B cell (primary cell): ENCODE results near the gene TIFAB. TPM values are rescaled to one million over a fixed set of nuclear protein-coding genes. Genes with fewer than 3 reads are reported as not detected.
A peak's percentile ranks its signal among the peaks of the same experiment; 100 is the strongest.

Source experiments
- ATAC-seq: fragments of 200-7000 bp; cut with Tn5 transposase; one replicate; pipeline ENCODE4 v1.10.0; 2021; ENCODE audit warnings: low read depth, mild to moderate bottlenecking, moderate number of reproducible peaks, moderate library complexity
- CTCF ChIA-PET: fragments of 350-600 bp; sonication (Branson Sonifier 250); formaldehyde crosslinking; loops from one replicate; lab custom pipeline; 2021; ENCODE audit warnings: antibody characterized with exemption, inconsistent platforms; lab: Charles Lee
- POLR2A ChIA-PET: fragments of 350-600 bp; sonication (Branson Sonifier 250); formaldehyde crosslinking; loops from one replicate; lab custom pipeline; 2021; ENCODE audit warnings: antibody characterized with exemption; lab: Charles Lee
- DNase-seq: peaks from one replicate; pipeline ENCODE4 v3.0.0; 2013
- H2AFZ ChIP-seq: 2 replicates; pipeline ENCODE4 v1.6.1; 2012; ENCODE audit warnings: mild to moderate bottlenecking, low read depth, low read length; ENCODE audit not compliant: insufficient read depth, poor library complexity, severe bottlenecking
- H3K27ac ChIP-seq, 2 donors: 1 replicate in 1 of 2; 2 replicates in 1 of 2; pipeline ENCODE4 v1.5.1; 2012 to 2013; ENCODE audit warnings: low read length in 2 of 2, mild to moderate bottlenecking in 2 of 2, moderate library complexity in 1 of 2
- H3K27me3 ChIP-seq, 4 experiments: fragments of 200-600 bp in 1 of 4; sonication (generic) in 1 of 4; replicated peaks in 1 of 4; 1 replicate in 2 of 4; 2 replicates in 2 of 4; pipeline versions ENCODE4 v1.6.1 to v1.7.0; 2013 to 2016; ENCODE audit warnings: low read length in 3 of 4, mild to moderate bottlenecking in 2 of 4, mixed read lengths in 1 of 4, moderate library complexity in 1 of 4; ENCODE audit not compliant: insufficient read depth in 4 of 4, control insufficient read depth in 3 of 4; ENCODE audit errors: control extremely low read depth in 1 of 4
- H3K36me3 ChIP-seq, 2 experiments: replicated peaks in 1 of 2; 1 replicate in 1 of 2; 2 replicates in 1 of 2; pipeline versions ENCODE4 v1.6.1 to v1.7.1; 2013; ENCODE audit warnings: low read length in 1 of 2; ENCODE audit not compliant: insufficient read depth in 2 of 2, control insufficient read depth in 1 of 2; ENCODE audit errors: control extremely low read depth in 1 of 2, extremely low read depth in 1 of 2
- H3K4me1 ChIP-seq, 2 donors: fragments of 200-600 bp in 1 of 2; sonication (generic) in 1 of 2; 1 replicate in 1 of 2; 2 replicates in 1 of 2; pipeline versions ENCODE4 v1.5.1 to v1.6.1; 2013 to 2017; ENCODE audit warnings: low read length in 2 of 2; ENCODE audit not compliant: control insufficient read depth in 2 of 2, insufficient read depth in 2 of 2
- H3K4me2 ChIP-seq: replicated peaks from 2 replicates; pipeline ENCODE3; 2012; ENCODE audit warnings: mild to moderate bottlenecking, low read depth, low read length; ENCODE audit not compliant: poor library complexity, severe bottlenecking
- H3K4me3 ChIP-seq, 5 experiments: fragments of 200-600 bp in 1 of 5; sonication (generic) in 1 of 5; 1 replicate in 3 of 5; 2 replicates in 2 of 5; pipeline versions ENCODE4 v1.5.1 to v1.7.0; 2011 to 2016; ENCODE audit warnings: low read length in 4 of 5, mild to moderate bottlenecking in 4 of 5, low read depth in 2 of 5, control low read depth in 1 of 5, moderate library complexity in 1 of 5; ENCODE audit not compliant: insufficient read depth in 1 of 5; ENCODE audit errors: control extremely low read depth in 1 of 5, extremely low read depth in 1 of 5
- H3K79me2 ChIP-seq: fragments of 200-600 bp; sonication (generic); one replicate; pipeline ENCODE4 v1.6.0; 2016; ENCODE audit warnings: low read length; ENCODE audit not compliant: control insufficient read depth, insufficient read depth
- H3K9ac ChIP-seq: fragments of 200-600 bp; sonication (generic); 2 replicates; pipeline ENCODE4 v1.6.1; 2017; ENCODE audit warnings: mild to moderate bottlenecking, low read length, moderate library complexity
- H3K9me3 ChIP-seq, 3 donors: one replicate each; pipeline versions ENCODE4 v1.6.1 to v1.7.1; 2013; ENCODE audit warnings: low read length in 2 of 3; ENCODE audit not compliant: control insufficient read depth in 2 of 3, insufficient read depth in 1 of 3; ENCODE audit errors: control extremely low read depth in 1 of 3
- H4K20me1 ChIP-seq: 2 replicates; pipeline ENCODE4 v1.6.0; 2012; ENCODE audit warnings: mild to moderate bottlenecking, low read length; ENCODE audit not compliant: insufficient read depth, control insufficient read depth, poor library complexity, severe bottlenecking
- H3K27ac Mint-ChIP-seq: one replicate; pipeline ENCODE4 v1.8.0; 2021; ENCODE audit warnings: mixed read lengths
- H3K27me3 Mint-ChIP-seq: one replicate; pipeline ENCODE4 v1.8.0; 2021; ENCODE audit warnings: mixed read lengths
- H3K4me1 Mint-ChIP-seq: one replicate; pipeline ENCODE4 v1.8.0; 2021; ENCODE audit warnings: mixed read lengths
- H3K4me3 Mint-ChIP-seq: one replicate; pipeline ENCODE4 v1.8.0; 2021; ENCODE audit warnings: mixed read lengths
- H3K9me3 Mint-ChIP-seq: one replicate; pipeline ENCODE4 v1.8.0; 2022; ENCODE audit warnings: mixed read lengths; ENCODE audit not compliant: insufficient read depth
- EZH2 ChIP-seq: IDR thresholded peaks from 2 replicates; pipeline ENCODE4 v1.6.1; 2012; ENCODE audit warnings: borderline replicate concordance, low read depth, mild to moderate bottlenecking, moderate library complexity, low read length; ENCODE audit not compliant: insufficient read depth, poor library complexity, severe bottlenecking
- WGBS: methylation state at CpG from one replicate; pipeline ENCODE4 v1.1.5; 2013; ENCODE audit warnings: missing lambda C conversion rate; ENCODE audit not compliant: insufficient coverage; 5-methylcytosine and 5-hydroxymethylcytosine counted together
- intact Hi-C: fragments of 100-400 bp; cut with micrococcal nuclease; formaldehyde crosslinking; loops from one replicate; pipeline ENCODE4 v1.10.0; 2022
- polyA plus RNA-seq: library from polyadenylated mRNA; depleted of rRNA; stranded (reverse); fragments of >200 nt; gene quantifications from 2 replicates; pipeline ENCODE4 v1.2.3, GENCODE V29; 2012
- total RNA-seq, 2 donors: library from RNA; stranded (reverse); fragments of 120-200 nt in 1 of 2; gene quantifications; 1 replicate in 1 of 2; 2 replicates in 1 of 2; pipeline versions ENCODE4 v1.2.3 to v1.2.4, GENCODE V29; 2013 to 2022
- TF ChIP-seq, protein P1 (sequence below): fragments of 200-600 bp; IDR thresholded peaks from one replicate; pipeline ENCODE4 v1.8.0; 2022; ENCODE audit warnings: antibody characterized with exemption, mild to moderate bottlenecking

The TIFAB gene
- total and polyA plus RNA-seq, 2 donors (not counting 1 experiment from before 2014, with no cell fraction given): not detected

DNA sequence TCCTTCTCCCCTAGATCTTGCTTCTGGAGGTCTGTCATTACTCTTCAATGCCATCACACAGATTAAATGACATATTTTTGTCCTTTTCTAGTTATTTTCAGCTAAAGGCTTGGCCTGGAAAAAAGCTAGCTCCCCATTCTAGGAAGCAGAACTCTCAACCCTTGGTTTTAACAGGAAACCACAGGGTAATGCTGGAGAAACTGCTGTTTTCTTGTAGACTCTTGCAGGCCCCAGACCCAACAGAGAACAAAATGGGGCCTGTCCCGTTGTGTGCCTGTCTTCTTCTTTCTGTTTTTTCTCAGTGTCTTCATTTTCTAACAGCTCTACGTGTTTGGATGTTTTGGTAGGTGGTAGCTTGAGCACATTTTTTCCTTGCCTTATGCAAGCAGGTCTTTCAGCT lies 26.5 kb downstream of the TIFAB start:
- Mint-ChIP-seq H3K4me1 (no peaks in the 10 kb centered on the region), H3K9me3 (peaks cover 6% of the 10 kb centered on the region), H3K4me3 (no peak overlapping the region), H3K27ac (no peak overlapping the region), H3K27me3 (peaks cover 44% of the 10 kb centered on the region)
- H3K4me1 ChIP-seq: no peaks in the 10 kb centered on the region
- no peaks in the 10 kb centered on the region for H3K36me3 ChIP-seq
- no peak overlapping the region for H3K9ac ChIP-seq
- H3K9me3 ChIP-seq: peaks cover 0 to 9% (median 0%) of the 10 kb centered on the region in 3 donors
- H4K20me1 ChIP-seq: no peaks in the 10 kb centered on the region
- H2AFZ ChIP-seq: peak overlapping the region; percentile 24
- no peak overlapping the region for H3K4me2 ChIP-seq
- DNase-seq (no peak), ATAC-seq (no peak)
- no peak overlapping the region for H3K4me3 ChIP-seq
- intact Hi-C loops: no loop called here
- no peaks in the 10 kb centered on the region for H3K79me2 ChIP-seq
- ChIA-PET POLR2A (no interaction called here), CTCF (interaction anchor here (0.7 to 1.7 kb wide), 9 partner anchors 9 to 234 kb away, joined by 3 to 6 read pairs (median 3); no protein-coding TSS in a partner anchor)
- no peak overlapping the region for H3K27ac ChIP-seq
- peaks cover 0 to 3% (median 1%) of the 10 kb centered on the region in 4 experiments for H3K27me3 ChIP-seq
- WGBS: 0% methylated on average over 1 of the region's 2 CpGs
- TF ChIP-seq EZH2: no peak
- TF ChIP-seq, protein P1, sequence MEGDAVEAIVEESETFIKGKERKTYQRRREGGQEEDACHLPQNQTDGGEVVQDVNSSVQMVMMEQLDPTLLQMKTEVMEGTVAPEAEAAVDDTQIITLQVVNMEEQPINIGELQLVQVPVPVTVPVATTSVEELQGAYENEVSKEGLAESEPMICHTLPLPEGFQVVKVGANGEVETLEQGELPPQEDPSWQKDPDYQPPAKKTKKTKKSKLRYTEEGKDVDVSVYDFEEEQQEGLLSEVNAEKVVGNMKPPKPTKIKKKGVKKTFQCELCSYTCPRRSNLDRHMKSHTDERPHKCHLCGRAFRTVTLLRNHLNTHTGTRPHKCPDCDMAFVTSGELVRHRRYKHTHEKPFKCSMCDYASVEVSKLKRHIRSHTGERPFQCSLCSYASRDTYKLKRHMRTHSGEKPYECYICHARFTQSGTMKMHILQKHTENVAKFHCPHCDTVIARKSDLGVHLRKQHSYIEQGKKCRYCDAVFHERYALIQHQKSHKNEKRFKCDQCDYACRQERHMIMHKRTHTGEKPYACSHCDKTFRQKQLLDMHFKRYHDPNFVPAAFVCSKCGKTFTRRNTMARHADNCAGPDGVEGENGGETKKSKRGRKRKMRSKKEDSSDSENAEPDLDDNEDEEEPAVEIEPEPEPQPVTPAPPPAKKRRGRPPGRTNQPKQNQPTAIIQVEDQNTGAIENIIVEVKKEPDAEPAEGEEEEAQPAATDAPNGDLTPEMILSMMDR: no peak

DNA sequence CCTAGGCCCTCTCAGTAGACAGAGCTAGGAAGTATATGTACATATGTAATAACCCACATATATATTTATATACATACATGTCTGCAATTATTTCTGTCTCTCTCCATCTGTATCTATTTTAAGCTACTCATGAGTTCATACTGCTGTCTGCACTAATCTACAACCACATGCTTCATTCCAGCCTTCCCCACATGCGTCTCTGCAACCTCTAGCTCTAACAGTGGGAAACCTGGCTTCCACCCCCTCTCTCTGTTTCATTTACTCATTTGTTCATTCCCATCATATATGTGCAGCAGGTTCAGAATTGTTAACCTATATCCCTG lies 28.3 kb downstream of the TIFAB start:
- no peak overlapping the region for H3K4me2 ChIP-seq
- ATAC-seq (no peak), DNase-seq (no peak)
- no peaks in the 10 kb centered on the region for H3K79me2 ChIP-seq
- H3K4me1 ChIP-seq: no peaks in the 10 kb centered on the region
- H3K27me3 ChIP-seq: peaks cover 0 to 6% (median 3%) of the 10 kb centered on the region in 4 experiments
- intact Hi-C loops: no loop called here
- no peak overlapping the region for H3K4me3 ChIP-seq
- Mint-ChIP-seq H3K4me1 (no peaks in the 10 kb centered on the region), H3K27me3 (peaks cover 49% of the 10 kb centered on the region), H3K27ac (no peak overlapping the region), H3K4me3 (no peak overlapping the region), H3K9me3 (peaks cover 12% of the 10 kb centered on the region)
- ChIA-PET POLR2A (no interaction called here), CTCF (interaction anchor here (1.1 to 1.4 kb wide), 3 partner anchors 15 to 143 kb away, joined by 3 to 6 read pairs (median 4); no protein-coding TSS in a partner anchor)
- H4K20me1 ChIP-seq: no peaks in the 10 kb centered on the region
- H3K9me3 ChIP-seq: peaks cover 0 to 10% (median 6%) of the 10 kb centered on the region in 3 donors
- no peak overlapping the region for H3K9ac ChIP-seq
- WGBS: 25% methylated on average over 1 of the region's 1 CpG
- H3K27ac ChIP-seq: no peak overlapping the region
- no peak overlapping the region for H2AFZ ChIP-seq
- TF ChIP-seq, protein P1: no peak
- TF ChIP-seq EZH2: no peak
- H3K36me3 ChIP-seq: no peaks in the 10 kb centered on the region
